ENCODE data around the gene DEPDC5. TPM values are rescaled to one million over a fixed set of nuclear protein-coding genes. Genes with fewer than 3 reads are reported as not detected.

DEPDC5 gene
- total and polyA plus RNA-seq, 4 donors, result 7.5 to 36.7 (median 18.3) TPM

GRCh38 chr22:31906569-31906968 lies 152.8 kb downstream of the DEPDC5 start:
- DNase-seq (no peak), ATAC-seq (ENCODE audit: low FRiP score) (no peak)
- WGBS, 2 donors, result 86 to 90% methylated on average over 5 of the region's 5 CpGs
- H3K27ac ChIP-seq (ENCODE audit: low read depth in 1 of 2, low read length in 2 of 2), result no peak overlapping the region
- H3K36me3 ChIP-seq (ENCODE audit: control insufficient read depth in 1 of 2, insufficient read depth in 2 of 2, low read length in 1 of 2), result peaks cover 0 to 2% of the 10 kb centered on the region in 2 donors
- intact Hi-C loops (cut with DNase I), result loop anchor here in 1 of 2 donors (10.0 kb wide), 1 partner anchor 68 kb away; no protein-coding TSS in a partner anchor
- no peaks in the 10 kb centered on the region for H3K9me3 ChIP-seq (ENCODE audit: control insufficient read depth, low read length)
- no peaks in the 10 kb centered on the region for H3K27me3 ChIP-seq (ENCODE audit: control insufficient read depth in 1 of 2, insufficient read depth in 2 of 2, low read length in 1 of 2)
- no peaks in the 10 kb centered on the region for H3K4me1 ChIP-seq (ENCODE audit: control insufficient read depth in 1 of 2, insufficient read depth in 2 of 2, low read length in 2 of 2)
- H3K4me3 ChIP-seq (ENCODE audit: low read length in 2 of 2), result no peak overlapping the region

GRCh38 chr22:31909977-31910376 lies 156.2 kb downstream of the DEPDC5 start:
- Histone ChIP-seq H3K27me3 (ENCODE audit: control insufficient read depth in 1 of 2, insufficient read depth in 2 of 2, low read length in 1 of 2) (no peaks in the 10 kb centered on the region), H3K36me3 (ENCODE audit: control insufficient read depth in 1 of 2, insufficient read depth in 2 of 2, low read length in 1 of 2) (peaks cover 0 to 2% of the 10 kb centered on the region in 2 donors), H3K27ac (ENCODE audit: low read depth in 1 of 2, low read length in 2 of 2) (no peak overlapping the region), H3K9me3 (ENCODE audit: control insufficient read depth, low read length) (no peaks in the 10 kb centered on the region), H3K4me3 (ENCODE audit: low read length in 2 of 2) (no peak overlapping the region), H3K4me1 (ENCODE audit: control insufficient read depth in 1 of 2, insufficient read depth in 2 of 2, low read length in 2 of 2) (no peaks in the 10 kb centered on the region)
- DNase-seq (no peak), ATAC-seq (ENCODE audit: low FRiP score) (no peak)
- intact Hi-C loops (cut with DNase I), result loop anchor here in 1 of 2 donors (10.0 kb wide), 1 partner anchor 65 kb away; no protein-coding TSS in a partner anchor
- WGBS, 2 donors, result 91 to 96% methylated on average over 5 of the region's 5 CpGs

GRCh38 chr22:31911565-31912406 lies 158.0 kb downstream of the DEPDC5 start:
- Histone ChIP-seq H3K27me3 (ENCODE audit: control insufficient read depth in 1 of 2, insufficient read depth in 2 of 2, low read length in 1 of 2) (no peaks in the 10 kb centered on the region), H3K9me3 (ENCODE audit: control insufficient read depth, low read length) (no peaks in the 10 kb centered on the region), H3K4me3 (ENCODE audit: low read length in 2 of 2) (no peak overlapping the region), H3K36me3 (ENCODE audit: control insufficient read depth in 1 of 2, insufficient read depth in 2 of 2, low read length in 1 of 2) (peaks cover 0 to 2% of the 10 kb centered on the region in 2 donors), H3K27ac (ENCODE audit: low read depth in 1 of 2, low read length in 2 of 2) (no peak overlapping the region), H3K4me1 (ENCODE audit: control insufficient read depth in 1 of 2, insufficient read depth in 2 of 2, low read length in 2 of 2) (no peaks in the 10 kb centered on the region)
- 92 to 95% methylated on average over 7 of the region's 7 CpGs for WGBS, 2 donors
- intact Hi-C loops (cut with DNase I), result no loop called here
- no peak for ATAC-seq (ENCODE audit: low FRiP score)
- no peak for DNase-seq

GRCh38 chr22:31912407-31912743 lies 158.6 kb downstream of the DEPDC5 start:
- Histone ChIP-seq H3K4me3 (ENCODE audit: low read length in 2 of 2) (no peak overlapping the region), H3K9me3 (ENCODE audit: control insufficient read depth, low read length) (no peaks in the 10 kb centered on the region), H3K4me1 (ENCODE audit: control insufficient read depth in 1 of 2, insufficient read depth in 2 of 2, low read length in 2 of 2) (no peaks in the 10 kb centered on the region), H3K36me3 (ENCODE audit: control insufficient read depth in 1 of 2, insufficient read depth in 2 of 2, low read length in 1 of 2) (peaks cover 0 to 2% of the 10 kb centered on the region in 2 donors), H3K27me3 (ENCODE audit: control insufficient read depth in 1 of 2, insufficient read depth in 2 of 2, low read length in 1 of 2) (no peaks in the 10 kb centered on the region), H3K27ac (ENCODE audit: low read depth in 1 of 2, low read length in 2 of 2) (no peak overlapping the region)
- DNase-seq (no peak), ATAC-seq (ENCODE audit: low FRiP score) (no peak)
- intact Hi-C loops (cut with DNase I), result no loop called here
- 58 to 75% methylated on average over 1 of the region's 1 CpG for WGBS, 2 donors

GRCh38 chr22:31915586-31915985 lies 161.8 kb downstream of the DEPDC5 start:
- Histone ChIP-seq H3K9me3 (ENCODE audit: control insufficient read depth, low read length) (no peaks in the 10 kb centered on the region), H3K4me3 (ENCODE audit: low read length in 2 of 2) (no peak overlapping the region), H3K4me1 (ENCODE audit: control insufficient read depth in 1 of 2, insufficient read depth in 2 of 2, low read length in 2 of 2) (no peaks in the 10 kb centered on the region), H3K36me3 (ENCODE audit: control insufficient read depth in 1 of 2, insufficient read depth in 2 of 2, low read length in 1 of 2) (no peaks in the 10 kb centered on the region), H3K27ac (ENCODE audit: low read depth in 1 of 2, low read length in 2 of 2) (no peak overlapping the region), H3K27me3 (ENCODE audit: control insufficient read depth in 1 of 2, insufficient read depth in 2 of 2, low read length in 1 of 2) (no peaks in the 10 kb centered on the region)
- ATAC-seq (ENCODE audit: low FRiP score) (no peak), DNase-seq (no peak)
- intact Hi-C loops (cut with DNase I), result no loop called here
- 90 to 91% methylated on average over 10 of the region's 10 CpGs for WGBS, 2 donors

- Histone ChIP-seq H3K4me1 (ENCODE audit: control insufficient read depth in 1 of 2, insufficient read depth in 2 of 2, low read length in 2 of 2) (no peaks in the 10 kb centered on the region), H3K27me3 (ENCODE audit: control insufficient read depth in 1 of 2, insufficient read depth in 2 of 2, low read length in 1 of 2) (no peaks in the 10 kb centered on the region), H3K27ac (ENCODE audit: low read depth in 1 of 2, low read length in 2 of 2) (no peak overlapping the region), H3K36me3 (ENCODE audit: control insufficient read depth in 1 of 2, insufficient read depth in 2 of 2, low read length in 1 of 2) (no peaks in the 10 kb centered on the region), H3K9me3 (ENCODE audit: control insufficient read depth, low read length) (no peaks in the 10 kb centered on the region), H3K4me3 (ENCODE audit: low read length in 2 of 2) (no peak overlapping the region)
- ATAC-seq (ENCODE audit: low FRiP score), result peak; percentile 37
- DNase-seq, result peak in 1 of 2 donors; percentile 60
- 80 to 84% methylated on average over 17 of the region's 17 CpGs for WGBS, 2 donors
- intact Hi-C loops (cut with DNase I), result no loop called here
Measured at GRCh38 chr22:31917227-31917921, 163.6 kb downstream of the DEPDC5 start.

GRCh38 chr22:31919730-31920129 lies 165.9 kb downstream of the DEPDC5 start:
- no peak for ATAC-seq (ENCODE audit: low FRiP score)
- intact Hi-C loops (cut with DNase I), result no loop called here

GRCh38 chr22:31920306-31920705 lies 166.5 kb downstream of the DEPDC5 start:
- 92 to 93% methylated on average over 3 of the region's 3 CpGs for WGBS, 2 donors
- intact Hi-C loops (cut with DNase I), result no loop called here

More at GRCh38 chr22:31919730-31920129, 165.9 kb downstream of the DEPDC5 start:
- no peak for DNase-seq
- Histone ChIP-seq H3K27ac (ENCODE audit: low read depth in 1 of 2, low read length in 2 of 2) (no peak overlapping the region), H3K4me3 (ENCODE audit: low read length in 2 of 2) (no peak overlapping the region), H3K27me3 (ENCODE audit: control insufficient read depth in 1 of 2, insufficient read depth in 2 of 2, low read length in 1 of 2) (no peaks in the 10 kb centered on the region), H3K4me1 (ENCODE audit: control insufficient read depth in 1 of 2, insufficient read depth in 2 of 2, low read length in 2 of 2) (no peaks in the 10 kb centered on the region), H3K9me3 (ENCODE audit: control insufficient read depth, low read length) (no peaks in the 10 kb centered on the region), H3K36me3 (ENCODE audit: control insufficient read depth in 1 of 2, insufficient read depth in 2 of 2, low read length in 1 of 2) (no peaks in the 10 kb centered on the region)
- WGBS, 2 donors, result 79 to 81% methylated on average over 3 of the region's 3 CpGs

More at GRCh38 chr22:31920306-31920705, 166.5 kb downstream of the DEPDC5 start:
- Histone ChIP-seq H3K36me3 (ENCODE audit: control insufficient read depth in 1 of 2, insufficient read depth in 2 of 2, low read length in 1 of 2) (no peaks in the 10 kb centered on the region), H3K4me1 (ENCODE audit: control insufficient read depth in 1 of 2, insufficient read depth in 2 of 2, low read length in 2 of 2) (no peaks in the 10 kb centered on the region), H3K4me3 (ENCODE audit: low read length in 2 of 2) (no peak overlapping the region), H3K27me3 (ENCODE audit: control insufficient read depth in 1 of 2, insufficient read depth in 2 of 2, low read length in 1 of 2) (no peaks in the 10 kb centered on the region), H3K27ac (ENCODE audit: low read depth in 1 of 2, low read length in 2 of 2) (no peak overlapping the region), H3K9me3 (ENCODE audit: control insufficient read depth, low read length) (no peaks in the 10 kb centered on the region)
- ATAC-seq (ENCODE audit: low FRiP score) (no peak), DNase-seq (no peak)
